SK-N-MC (cell line): Measurements from ENCODE around the gene NDST1.

ENCODE experiments used
- EZH2 ChIP-seq: fragments of 200-600 bp; sonication (generic); IDR thresholded peaks from one replicate; pipeline ENCODE4 v1.6.1; 2017; ENCODE audit warnings: antibody characterized with exemption
- FOXP2 ChIP-seq: optimal IDR thresholded peaks from 2 replicates; pipeline ENCODE3; 2011; ENCODE audit warnings: mild to moderate bottlenecking, moderate library complexity; ENCODE audit not compliant: insufficient read depth; ENCODE audit errors: extremely low read length, control extremely low read depth
- POLR2AphosphoS5 ChIP-seq: IDR thresholded peaks from 2 replicates; pipeline ENCODE4 v1.6.1; 2012; ENCODE audit warnings: mild to moderate bottlenecking, low read depth, low read length, borderline replicate concordance

DNA sequence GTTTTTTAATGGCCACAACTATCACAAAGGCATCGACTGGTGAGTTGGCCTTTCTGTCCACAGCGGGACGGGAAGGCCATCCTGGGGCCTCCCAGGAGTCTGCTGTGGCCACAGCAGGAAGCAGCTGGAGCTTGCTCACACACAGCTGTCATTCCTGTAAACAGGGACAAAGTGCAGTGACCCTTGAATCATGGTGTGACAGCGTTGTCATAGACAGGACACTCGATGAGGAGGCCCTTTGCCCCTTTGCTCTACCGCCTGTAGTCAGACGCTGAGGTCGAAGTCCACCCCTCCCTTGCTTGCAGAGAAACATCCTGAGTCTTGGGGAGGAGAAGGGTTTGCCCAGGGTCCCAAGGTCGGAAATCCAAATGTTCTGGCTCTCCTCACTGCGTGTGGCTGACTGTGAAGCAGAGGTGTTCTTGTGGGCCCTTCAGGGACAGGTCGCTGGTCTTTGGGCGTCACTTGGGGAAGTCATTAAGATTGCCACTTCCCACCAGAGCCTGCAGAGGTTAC lies 35.1 kb downstream of the NDST1 start:
- TF ChIP-seq EZH2 (no peak), POLR2AphosphoS5 (no peak), FOXP2 (no peak)
